Suprapubic skin (tissue), 4 donors: ENCODE measurements around the gene TEX36. TPM values are rescaled to one million over a fixed set of nuclear protein-coding genes. Genes with fewer than 3 reads are reported as not detected.

Experiments
- DNase-seq, 2 donors: peaks; one replicate each; pipeline ENCODE4 v3.0.0-alpha.2; 2019; ENCODE audit warnings: low spot score in 2 of 2
- H3K27ac ChIP-seq: fragments of 200-600 bp; sonication (generic); one replicate; pipeline ENCODE4 v1.5.1; 2019
- H3K27me3 ChIP-seq: fragments of 200-600 bp; sonication (generic); one replicate; pipeline ENCODE4 v1.5.1; 2019
- H3K36me3 ChIP-seq: fragments of 200-600 bp; sonication (generic); one replicate; pipeline ENCODE4 v1.5.1; 2019
- H3K4me1 ChIP-seq: fragments of 200-600 bp; sonication (generic); one replicate; pipeline ENCODE4 v1.5.1; 2019
- H3K4me3 ChIP-seq: fragments of 200-600 bp; sonication (generic); one replicate; pipeline ENCODE4 v1.5.1; 2019; ENCODE audit warnings: mild to moderate bottlenecking
- H3K9me3 ChIP-seq: fragments of 200-600 bp; sonication (generic); one replicate; pipeline ENCODE4 v1.5.1; 2019
- CTCF ChIP-seq, 2 donors: fragments of 200-600 bp in 1 of 2; fragments of 450-650 bp in 1 of 2; sonication (generic) in 1 of 2; IDR thresholded peaks; one replicate each; pipeline ENCODE4 v1.5.1; 2016 to 2019; ENCODE audit warnings: antibody characterized with exemption in 2 of 2, mild to moderate bottlenecking in 1 of 2, moderate library complexity in 1 of 2
- EP300 ChIP-seq: sonication (generic); formaldehyde crosslinking; IDR thresholded peaks from one replicate; pipeline ENCODE4 v1.6.1; 2017; ENCODE audit warnings: antibody characterized with exemption
- POLR2A ChIP-seq, 2 donors: fragments of 450-650 bp; IDR thresholded peaks; one replicate each; pipeline ENCODE4 v1.6.1; 2017; ENCODE audit warnings: antibody characterized with exemption in 2 of 2, mild to moderate bottlenecking in 2 of 2, moderate library complexity in 2 of 2
- POLR2AphosphoS5 ChIP-seq, 3 donors: sonication (generic); formaldehyde crosslinking; IDR thresholded peaks; one replicate each; pipeline ENCODE4 v1.6.1; 2017; ENCODE audit warnings: antibody characterized with exemption in 3 of 3
- WGBS: methylation state at CpG from one replicate; pipeline ENCODE4 v1.1.5; 2018; 5-methylcytosine and 5-hydroxymethylcytosine counted together
- total RNA-seq, 4 donors: library from RNA; depleted of rRNA; stranded (reverse); fragments of >200 nt; gene quantifications; one replicate each; pipeline ENCODE4 v1.1.0, GENCODE V29; 2016

TEX36 gene
- total RNA-seq, 4 donors from 2014 or later, result not detected

GRCh38 chr10:125609859-125610258, 73.1 kb downstream of the TEX36 start:
- Histone ChIP-seq H3K36me3 (no peaks in the 10 kb centered on the region), H3K27me3 (no peaks in the 10 kb centered on the region), H3K4me1 (no peaks in the 10 kb centered on the region), H3K4me3 (no peak overlapping the region), H3K27ac (no peak overlapping the region), H3K9me3 (no peaks in the 10 kb centered on the region)
- TF ChIP-seq CTCF (IDR thresholded peaks at IDR 0.05) (no peak), POLR2A (IDR thresholded peaks at IDR 0.05) (no peak), POLR2AphosphoS5 (IDR thresholded peaks at IDR 0.05) (no peak), EP300 (no peak)
- 89% methylated on average over 4 of the region's 4 CpGs for WGBS
- no peak for DNase-seq

GRCh38 chr10:125608474-125608873, 74.5 kb downstream of the TEX36 start:
- H3K9me3 ChIP-seq, result no peaks in the 10 kb centered on the region
- H3K4me1 ChIP-seq, result no peaks in the 10 kb centered on the region
- TF ChIP-seq CTCF (IDR thresholded peaks at IDR 0.05) (no peak), POLR2AphosphoS5 (IDR thresholded peaks at IDR 0.05) (no peak), POLR2A (IDR thresholded peaks at IDR 0.05) (no peak), EP300 (no peak)
- no peak overlapping the region for H3K27ac ChIP-seq
- no peak for DNase-seq
- no peaks in the 10 kb centered on the region for H3K36me3 ChIP-seq
- WGBS, result 88% methylated on average over 8 of the region's 8 CpGs
- H3K27me3 ChIP-seq, result peaks cover under 1% of the 10 kb centered on the region
- H3K4me3 ChIP-seq, result no peak overlapping the region

DNA sequence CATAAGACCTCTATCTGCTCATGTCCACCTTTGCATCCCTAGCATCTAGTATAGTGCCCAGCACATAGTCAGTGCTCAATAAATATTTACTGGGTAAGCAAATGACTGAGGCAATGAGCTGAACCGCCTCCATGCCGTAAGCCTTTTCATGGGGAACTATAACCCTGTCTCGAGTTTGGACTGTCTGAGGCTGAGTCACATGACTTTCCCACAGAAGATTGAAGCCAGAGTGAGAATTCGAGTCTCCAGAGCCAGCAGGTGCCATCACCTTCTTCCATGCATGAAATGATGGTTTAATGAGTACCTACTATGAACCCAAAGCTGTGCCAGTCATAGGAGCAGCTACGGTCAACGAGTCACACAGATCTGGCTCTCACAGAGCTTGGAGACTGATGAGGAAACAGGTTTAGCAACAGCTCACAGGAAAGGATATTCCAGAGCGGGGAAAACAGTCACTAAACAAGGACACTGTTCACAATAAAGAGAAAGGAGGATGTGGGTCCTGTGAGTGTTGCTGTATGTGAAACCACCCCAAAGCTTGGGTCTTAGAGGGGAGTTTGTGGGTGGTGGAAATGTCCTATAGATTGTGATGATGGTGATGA, 75.2 kb downstream of the TEX36 start:
- DNase-seq, result no peak
- TF ChIP-seq EP300, result no peak
- TF ChIP-seq POLR2A (IDR thresholded peaks at IDR 0.05), result no peak
- no peak for TF ChIP-seq CTCF (IDR thresholded peaks at IDR 0.05)
- TF ChIP-seq POLR2AphosphoS5 (IDR thresholded peaks at IDR 0.05), result no peak
- Histone ChIP-seq H3K4me3 (no peak overlapping the region), H3K27me3 (peaks cover 6% of the 10 kb centered on the region), H3K9me3 (no peaks in the 10 kb centered on the region), H3K27ac (no peak overlapping the region), H3K4me1 (no peaks in the 10 kb centered on the region), H3K36me3 (no peaks in the 10 kb centered on the region)
- WGBS, result 82% methylated on average over 7 of the region's 7 CpGs

DNA sequence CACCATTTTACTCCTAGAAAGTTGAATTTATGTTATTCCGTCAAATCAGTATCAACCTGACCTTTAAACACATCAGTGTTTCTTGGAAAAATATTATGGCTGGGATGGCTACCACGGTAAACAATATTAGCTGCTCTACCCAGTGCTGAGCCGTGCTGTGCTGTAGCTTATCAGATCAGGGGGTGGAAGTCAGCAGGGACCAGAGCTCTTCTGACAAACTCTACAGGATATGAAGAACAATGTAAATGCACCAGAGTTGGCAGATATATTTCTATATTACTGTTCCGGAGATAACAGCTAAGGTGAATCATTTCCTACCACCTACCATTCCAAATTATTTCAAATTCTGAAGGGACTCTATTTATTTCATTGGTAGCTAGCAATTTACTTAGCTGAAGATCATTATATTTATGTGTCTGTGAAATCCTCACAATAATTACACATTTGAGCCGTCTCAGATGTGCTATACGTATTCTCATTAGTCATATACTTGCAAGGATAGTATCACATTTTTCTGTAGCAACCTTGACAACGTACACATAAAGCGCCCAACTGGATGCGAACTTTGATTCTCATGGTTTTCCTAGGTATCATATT, 76.5 kb downstream of the TEX36 start:
- Histone ChIP-seq H3K27ac (no peak overlapping the region), H3K4me1 (no peaks in the 10 kb centered on the region), H3K27me3 (peaks cover 6% of the 10 kb centered on the region), H3K4me3 (no peak overlapping the region), H3K9me3 (no peaks in the 10 kb centered on the region), H3K36me3 (no peaks in the 10 kb centered on the region)
- no peak for DNase-seq
- 74% methylated on average over 9 of the region's 9 CpGs for WGBS
- TF ChIP-seq POLR2A (IDR thresholded peaks at IDR 0.05) (no peak), EP300 (no peak), CTCF (IDR thresholded peaks at IDR 0.05) (no peak), POLR2AphosphoS5 (IDR thresholded peaks at IDR 0.05) (no peak)

Other genes with a start within 250 kb of the TEX36 start
- 10 to 100 TPM; 10.9 to 56.4 (median 18.6) TPM for gene EDRF1, start 36.5 kb upstream of the TEX36 start, total RNA-seq
- gene MMP21, start 92.7 kb upstream of the TEX36 start, total RNA-seq, result under 1 TPM in 2 of 4 donors, not detected in 2; 0.23 to 0.48 TPM
- gene UROS, start 140.1 kb upstream of the TEX36 start, total RNA-seq, result 10 to 100 TPM; 22.7 to 48.2 (median 27.3) TPM
- 10 to 100 TPM; 32.2 to 36.7 (median 33.5) TPM for gene BCCIP, start 140.4 kb upstream of the TEX36 start, total RNA-seq
- gene DHX32, start 198.1 kb upstream of the TEX36 start, total RNA-seq, result 10 to 100 TPM; 40.0 to 53.2 (median 44.5) TPM
- 1 to 10 TPM; 3.7 to 8.2 (median 5.8) TPM for gene FANK1, start 213.4 kb upstream of the TEX36 start, total RNA-seq